Suppressor macrophage treated with lipopolysaccharide for 4 hours (primary cell): ENCODE data around the gene CDH3.

Source experiments
- DNase-seq: peaks from one replicate; pipeline ENCODE4 v3.0.0-alpha.2; 2020

The CDH3 gene

GRCh38 chr16:68739964-68740627 lies 95.0 kb downstream of the CDH3 start:
- peak; percentile 49 for DNase-seq

DNA sequence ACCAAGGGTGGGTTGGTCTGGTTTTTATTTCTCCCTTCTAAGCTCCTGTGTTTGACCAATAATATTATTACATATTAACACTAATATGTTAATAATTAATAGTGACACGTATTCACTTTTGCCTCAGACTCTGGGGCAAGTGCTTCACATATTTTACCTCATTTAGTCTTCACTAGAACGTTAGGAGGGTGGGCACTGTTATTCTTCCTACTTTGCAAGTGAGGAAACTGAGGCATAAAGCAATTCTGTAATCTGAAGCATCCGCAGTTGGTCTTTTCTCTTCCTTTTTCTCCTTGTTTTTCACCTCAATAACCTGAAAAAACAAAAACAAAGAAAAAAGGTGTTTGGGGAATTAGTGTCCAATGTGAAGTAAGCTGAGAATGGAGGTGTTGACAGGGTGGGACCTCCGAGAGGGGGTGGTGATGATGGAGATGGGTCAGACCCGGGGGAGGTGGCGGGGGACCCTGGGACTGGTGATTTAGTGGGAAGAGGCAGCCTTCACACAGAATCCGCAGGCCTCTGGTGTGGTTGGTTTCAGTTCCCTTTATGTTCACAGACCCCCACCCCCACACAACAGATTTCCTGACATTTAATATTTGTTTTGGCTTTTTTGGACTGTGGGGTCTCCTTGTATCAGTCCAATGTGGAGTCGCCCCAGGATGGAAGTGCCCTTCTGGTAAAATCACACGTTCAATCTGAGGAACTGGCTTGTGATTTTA lies 95.7 kb downstream of the CDH3 start:
- no peak for DNase-seq

- DNase-seq = no peak
Measured at GRCh38 chr16:68743664-68744063, 98.6 kb downstream of the CDH3 start.

DNA sequence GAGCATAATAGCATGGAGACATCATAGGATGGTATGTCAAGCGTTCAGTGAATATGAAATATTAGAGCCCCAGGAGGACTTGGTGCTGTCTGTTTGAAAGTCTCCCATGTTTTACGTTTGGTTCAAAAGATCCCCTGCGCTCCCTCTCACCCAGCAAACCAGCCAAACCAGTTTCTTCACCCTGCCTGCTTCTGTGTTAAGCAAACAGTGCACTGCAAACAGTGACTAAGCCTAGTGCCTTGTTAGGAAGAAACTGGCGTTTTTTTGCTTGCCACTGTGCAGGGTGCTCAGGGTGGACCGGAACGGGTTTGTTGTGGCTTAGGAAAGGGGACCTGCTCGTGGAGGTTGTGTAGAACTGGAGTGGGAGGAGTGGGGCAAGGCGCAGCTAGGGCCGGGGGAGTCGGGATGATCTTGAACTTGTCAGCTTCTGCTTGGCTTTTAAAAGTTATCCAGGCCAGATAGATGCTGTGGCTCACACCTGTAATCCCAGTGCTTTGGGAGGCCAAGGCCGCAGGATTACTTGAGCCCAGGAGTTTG lies 99.7 kb downstream of the CDH3 start:
- DNase-seq = no peak

GRCh38 chr16:68746951-68747350 lies 101.8 kb downstream of the CDH3 start:
- no peak for DNase-seq

DNA sequence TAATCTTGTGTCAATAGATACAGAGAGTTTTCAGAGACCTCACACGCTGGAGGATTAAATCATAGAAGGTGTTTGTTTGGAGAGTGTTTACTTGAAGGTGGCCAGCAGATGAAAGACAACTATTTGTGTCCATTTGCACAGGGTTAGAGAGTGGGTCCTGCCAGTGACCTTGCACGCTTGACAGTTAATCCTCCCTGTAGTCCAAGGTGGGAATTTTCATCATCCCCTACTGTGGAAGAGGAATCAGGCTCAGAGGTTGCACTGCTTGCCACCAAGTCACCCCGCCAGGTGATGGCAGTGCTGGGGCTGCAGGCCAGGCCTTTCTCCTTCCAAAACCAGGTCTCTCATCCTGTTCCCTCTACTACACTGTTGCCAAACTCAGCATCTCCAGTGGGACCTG lies 104.3 kb downstream of the CDH3 start:
- no peak for DNase-seq
